ENCODE data around the gene NEU4.
A peak's percentile ranks its signal among the peaks of the same experiment; 100 is the strongest.
"Not testable (repeated sequence)": the region's sequence is repeated elsewhere in the genome, so short reads cannot be mapped to it uniquely, and the experiment has no call there.

NEU4 gene

DNA sequence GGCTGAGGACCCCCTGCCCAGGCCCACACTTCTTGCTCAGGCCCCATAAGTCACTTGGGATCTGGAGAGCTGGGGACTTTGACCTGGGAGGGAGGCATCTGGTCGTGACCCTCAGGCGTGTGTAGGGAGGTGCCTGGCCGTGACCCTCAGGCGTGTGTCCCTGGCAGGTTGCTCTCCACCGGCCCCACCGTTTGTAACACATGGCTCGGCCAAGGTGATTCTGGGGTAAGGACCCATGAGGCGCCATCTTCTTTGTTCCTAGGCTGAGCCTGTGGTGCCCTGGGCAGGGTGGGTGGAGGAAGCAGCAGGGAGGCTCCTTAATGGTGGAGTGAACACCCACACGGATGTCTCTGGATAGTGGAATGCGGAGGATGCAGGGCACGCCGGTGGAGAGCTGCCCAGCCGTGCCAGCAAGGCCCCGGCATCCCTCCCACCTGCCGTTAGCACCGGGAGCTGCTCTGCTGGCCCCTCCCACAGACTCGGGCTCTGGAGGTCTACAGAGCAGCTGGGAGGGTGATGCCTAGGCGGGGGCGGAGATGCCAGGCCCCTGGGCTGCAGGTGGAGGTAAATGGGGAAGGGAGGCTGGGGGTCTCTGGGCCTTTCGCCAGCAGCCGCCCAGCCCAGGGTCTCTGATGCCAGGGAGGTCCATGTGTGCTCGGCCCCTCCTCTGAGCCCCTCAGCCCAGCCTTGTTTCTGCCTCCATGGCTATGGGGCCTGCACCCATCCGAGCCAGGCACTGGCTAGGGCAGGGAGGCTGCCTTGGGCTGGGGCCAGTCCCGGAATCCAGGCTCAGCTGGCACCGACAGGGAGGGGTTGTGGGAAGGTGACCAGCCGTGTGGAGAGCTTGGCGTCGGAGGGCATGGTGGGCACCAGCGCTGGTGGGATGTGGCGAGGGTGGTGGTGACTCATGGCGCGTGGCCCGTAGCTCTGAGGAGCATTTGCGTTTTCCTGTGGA lies 33.5 kb upstream of the NEU4 start:
- no peak for DNase-seq (ENCODE audit: low read depth)

DNA sequence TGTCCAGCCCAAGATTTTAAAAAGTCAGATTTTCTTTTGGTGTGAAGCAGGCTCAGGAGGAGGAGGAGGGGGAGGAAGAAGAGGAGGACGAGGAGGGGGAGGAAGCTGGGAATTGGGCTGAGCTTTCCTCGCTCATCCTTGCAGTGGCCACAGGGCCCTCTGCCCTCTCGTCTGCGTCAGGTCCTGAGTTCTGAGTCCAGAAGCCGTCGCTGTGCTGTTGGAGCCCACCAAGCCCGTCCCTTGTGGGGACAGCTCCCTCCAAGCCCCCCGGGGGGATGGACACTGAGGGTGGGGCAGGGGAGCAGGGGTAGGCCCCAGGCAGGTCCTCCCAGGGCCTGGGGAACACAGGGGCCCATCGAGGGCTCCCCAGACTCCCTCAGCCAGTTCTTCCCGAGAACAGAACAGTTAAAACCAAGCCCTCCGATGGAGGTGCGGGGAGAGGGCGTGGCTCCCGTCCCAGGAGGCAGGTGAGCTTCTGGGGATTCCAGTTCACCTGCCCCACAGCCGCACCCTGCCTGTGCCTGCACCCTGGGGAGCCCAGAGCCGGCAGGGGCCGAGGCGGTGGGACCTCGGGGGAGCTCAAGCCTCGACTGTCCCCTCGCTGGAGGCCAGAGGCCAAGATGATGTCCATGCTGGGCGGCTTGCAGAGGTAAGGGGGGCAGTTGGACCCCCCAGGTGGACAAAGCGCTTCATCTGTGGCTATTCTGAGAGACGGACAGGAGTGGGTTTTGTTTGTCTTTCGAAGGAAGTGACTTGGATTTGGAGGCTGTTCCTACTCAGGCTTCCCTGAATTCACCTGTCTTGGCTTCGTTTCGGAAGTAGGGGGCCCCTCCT lies 32.4 kb upstream of the NEU4 start, which contains the start of gene GAL3ST2:
TSS of gene GAL3ST2 (plus strand) at position 487 of the 834 bp plus-strand sequence. CDS start at position 621, 134 bp downstream.
- no peak for DNase-seq (ENCODE audit: low read depth)

DNA sequence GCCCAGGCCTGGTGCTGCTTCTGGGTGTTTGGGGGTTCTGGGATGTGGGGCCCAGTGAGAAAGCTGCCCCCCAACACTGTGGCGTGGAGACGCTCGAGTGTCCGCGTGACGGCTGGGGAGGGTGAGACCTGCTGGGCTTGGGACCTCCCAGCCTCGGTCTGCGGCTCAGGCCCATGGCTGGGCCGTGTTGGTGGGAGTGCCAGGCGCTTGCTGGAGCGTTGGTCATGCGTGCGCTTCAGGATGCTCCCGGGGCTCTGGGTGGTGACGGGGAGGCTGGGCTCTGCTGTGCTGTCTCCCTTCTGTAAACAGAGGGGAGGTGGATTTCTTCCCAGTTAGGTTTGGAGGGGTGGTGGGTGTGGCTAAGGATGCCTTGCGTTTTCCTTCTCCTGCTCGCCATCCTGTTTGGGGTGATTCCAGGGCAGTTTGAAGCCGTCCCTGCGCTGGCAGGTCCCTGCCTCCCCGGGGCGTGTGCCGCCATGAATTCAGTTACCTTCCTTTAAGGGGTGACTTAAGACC lies 31.8 kb upstream of the NEU4 start:
- DNase-seq (ENCODE audit: low read depth): no peak

DNA sequence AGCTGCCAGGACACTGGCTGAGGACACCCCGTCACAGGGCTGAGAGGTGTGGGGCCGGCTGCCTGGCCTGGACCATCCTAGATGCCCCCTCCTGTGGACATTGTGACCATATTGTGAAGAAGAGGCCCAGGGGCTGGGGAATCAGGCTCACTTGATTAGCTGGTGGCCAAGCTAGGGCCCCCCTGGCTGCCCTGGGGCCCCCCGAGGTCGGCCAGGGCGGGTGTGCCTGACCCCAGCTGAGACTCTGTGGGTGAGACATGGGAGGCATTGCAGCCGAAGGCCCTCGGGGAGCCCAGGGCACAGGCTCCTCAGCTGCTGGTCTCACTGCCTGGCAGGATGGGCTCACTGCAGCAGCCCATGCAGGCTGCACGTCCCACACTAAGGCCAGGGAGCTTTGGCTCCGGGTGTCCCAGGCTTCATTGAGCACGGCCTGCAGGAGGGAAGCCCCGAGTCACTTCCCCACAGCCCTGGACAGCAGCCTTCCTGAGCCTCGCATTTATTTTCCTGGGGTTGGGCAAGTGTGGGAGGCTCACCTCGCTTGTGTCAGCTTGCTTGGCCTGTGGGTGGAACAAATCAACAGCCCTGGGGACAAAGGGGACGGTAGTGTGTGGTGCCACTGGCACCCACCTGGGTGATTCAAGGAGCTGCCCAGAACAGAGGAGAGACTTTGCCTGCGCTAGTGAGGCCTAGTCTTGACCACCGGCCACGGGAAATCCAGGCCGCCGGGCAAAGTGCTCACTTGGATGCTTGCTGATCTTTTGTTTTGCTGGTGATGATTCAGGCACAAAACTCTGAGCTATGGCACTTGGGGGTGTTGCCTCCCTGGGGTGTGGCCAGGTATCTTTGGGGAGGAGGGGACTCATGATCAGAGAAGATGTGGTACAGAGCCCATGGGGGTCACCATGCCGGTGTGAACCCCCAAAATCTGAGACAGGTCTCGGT lies 31.0 kb upstream of the NEU4 start:
- no peak for DNase-seq (ENCODE audit: low read depth)

DNA sequence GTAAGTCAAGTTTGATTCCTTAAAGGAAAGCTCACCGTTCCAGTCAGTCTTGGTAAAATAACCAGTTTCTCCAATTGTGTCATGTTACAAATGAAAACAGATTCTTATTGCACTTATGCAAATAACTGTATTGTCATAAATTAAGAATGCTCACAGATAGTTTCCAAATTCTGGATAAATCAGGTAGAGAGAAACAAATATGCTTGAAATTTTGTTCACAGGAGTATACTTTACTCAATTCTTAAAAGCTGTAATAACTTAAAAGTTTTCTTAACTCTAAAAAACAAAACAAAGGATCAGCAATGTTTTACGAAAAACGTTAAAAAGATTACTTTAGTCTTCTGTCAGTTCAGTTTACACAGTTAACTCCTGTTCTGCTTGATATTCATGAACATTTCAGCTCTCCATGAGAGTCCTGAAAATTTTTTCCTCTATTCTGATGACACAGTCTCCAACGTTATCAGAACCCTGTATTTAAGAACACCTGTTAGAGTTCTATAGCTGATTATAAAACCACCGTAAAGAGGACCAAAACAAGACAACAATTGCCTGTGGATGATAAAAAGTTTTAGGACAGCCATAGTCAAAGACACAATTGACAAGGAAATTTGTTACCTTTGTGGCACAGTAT lies 27.9 kb upstream of the NEU4 start:
- DNase-seq (ENCODE audit: low read depth): no peak

DNA sequence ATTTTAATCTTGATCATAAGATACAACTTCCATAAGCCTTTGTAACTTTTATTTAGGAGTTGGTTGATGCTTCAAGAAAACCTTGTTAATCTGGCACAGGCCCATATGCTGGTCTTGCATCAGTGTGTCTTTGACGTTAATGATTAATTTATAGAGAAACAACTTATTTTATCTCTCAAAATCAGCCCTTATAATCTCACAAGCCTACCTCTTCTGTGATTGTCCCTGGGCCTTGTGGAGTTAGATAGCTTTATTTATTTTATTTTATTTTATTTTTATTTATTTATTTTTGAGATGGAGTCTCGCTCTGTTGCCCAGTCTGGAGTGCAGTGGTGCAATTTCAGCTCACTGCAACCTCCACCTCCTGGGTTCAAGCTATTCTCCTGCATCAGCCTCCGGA lies 26.9 kb upstream of the NEU4 start:
- not testable (repeated sequence) for DNase-seq (ENCODE audit: low read depth)

DNA sequence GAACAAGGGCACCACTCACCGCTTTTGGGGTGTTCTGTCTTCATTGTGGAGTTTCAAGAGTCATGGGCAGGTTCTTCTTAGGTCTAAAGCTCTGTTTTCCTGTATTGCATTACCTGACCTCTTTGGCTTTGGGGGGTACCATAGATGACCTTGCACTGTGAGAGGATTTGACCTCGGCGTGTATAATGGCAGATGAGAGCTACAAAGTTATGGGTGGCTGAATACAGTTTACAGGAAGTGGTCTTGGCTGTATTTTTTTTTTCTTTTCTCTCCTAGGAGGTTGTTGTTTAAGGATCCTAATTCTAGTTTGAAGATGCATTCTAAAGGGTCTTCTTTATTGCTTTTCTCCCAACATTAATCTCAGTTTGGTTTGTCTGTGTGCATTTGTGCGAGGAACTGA lies 20.9 kb upstream of the NEU4 start:
- no peak for DNase-seq (ENCODE audit: low read depth)

DNA sequence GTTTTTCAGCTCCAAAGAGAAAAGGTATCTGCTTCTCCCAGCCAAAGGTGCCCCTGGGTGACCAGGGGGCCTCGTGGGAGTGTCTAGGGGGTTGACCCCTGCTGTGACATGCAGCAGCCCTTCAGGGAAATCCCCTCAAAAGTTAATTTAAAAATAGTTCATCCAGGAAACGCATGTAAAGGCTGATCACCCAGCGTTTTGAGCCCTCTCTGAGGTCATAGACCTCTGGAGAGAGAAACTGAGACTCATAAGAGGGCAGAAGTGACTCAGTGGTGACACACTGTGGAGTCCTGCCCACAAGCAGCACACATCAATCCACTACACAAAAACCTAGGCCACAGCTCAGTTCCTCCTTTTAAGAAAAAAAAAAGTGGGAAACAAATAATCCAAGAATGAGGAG lies 20.4 kb upstream of the NEU4 start:
- DNase-seq (ENCODE audit: low read depth): peak; percentile 36

DNA sequence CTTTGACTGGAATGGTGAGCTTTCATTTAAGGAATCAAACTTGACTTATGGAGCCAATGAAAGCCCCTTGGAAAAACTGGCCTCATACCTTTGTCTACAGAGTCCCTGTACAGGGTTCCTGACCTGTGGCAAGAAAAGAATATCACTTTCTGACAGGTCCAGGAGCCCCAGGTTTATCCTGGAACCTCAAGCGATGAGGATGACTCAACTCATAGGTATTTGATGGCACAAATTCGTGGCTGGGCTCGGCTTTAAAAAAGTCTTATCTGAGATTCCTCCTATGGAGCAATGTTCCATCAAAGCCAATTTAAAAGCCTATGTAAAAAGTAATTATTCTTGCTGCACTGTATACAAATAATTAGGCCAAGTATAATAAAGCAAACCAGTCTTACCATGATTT lies 17.6 kb upstream of the NEU4 start:
- peak; percentile 29 for DNase-seq (ENCODE audit: low read depth)

DNA sequence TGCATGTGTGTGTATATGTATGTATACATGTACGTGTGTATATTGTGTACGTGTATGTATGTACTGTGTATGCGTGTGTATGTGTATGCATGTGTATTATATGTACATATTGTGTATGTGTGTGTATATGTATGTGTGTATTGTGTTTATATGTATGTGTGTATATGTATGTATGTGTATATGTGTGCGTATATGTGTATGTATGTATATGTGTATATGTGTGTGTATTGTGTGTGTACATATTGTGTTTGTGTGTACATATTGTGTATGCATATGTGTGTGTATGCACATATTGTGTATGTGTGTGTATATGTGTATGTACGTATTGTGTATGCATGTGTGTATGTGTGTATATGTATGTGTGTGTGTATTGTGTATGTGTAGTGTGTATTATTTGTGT lies 15.6 kb upstream of the NEU4 start:
- DNase-seq (ENCODE audit: low read depth): no peak

DNA sequence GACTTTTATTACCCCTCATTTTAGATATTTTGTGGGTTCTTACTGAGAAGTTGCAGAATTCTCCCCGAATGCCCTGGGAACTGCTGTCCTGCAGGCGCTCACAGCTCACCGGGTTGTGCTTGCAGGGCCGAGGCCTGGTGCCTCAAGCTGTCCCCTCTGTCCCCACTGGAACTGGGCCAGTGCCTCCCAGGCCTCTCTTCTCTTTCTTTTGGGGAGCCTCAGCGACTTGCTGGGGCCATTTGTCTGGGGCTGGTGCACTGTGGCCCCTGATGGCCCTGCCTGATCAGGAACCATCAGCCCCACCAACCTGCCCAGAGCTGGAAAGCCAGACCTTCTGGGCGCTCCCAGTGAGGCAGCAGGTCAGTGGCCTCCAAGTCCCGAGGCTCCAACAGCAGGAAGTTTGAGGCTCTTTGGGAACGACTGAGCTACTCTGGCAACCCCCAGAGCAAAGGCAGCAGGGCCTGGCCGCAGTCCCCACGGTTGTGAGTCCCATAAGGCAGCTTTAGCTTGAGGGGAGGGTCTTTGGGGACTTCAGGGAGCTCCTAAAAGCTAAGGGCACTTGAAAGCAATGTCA lies 14.7 kb upstream of the NEU4 start:
- DNase-seq (ENCODE audit: low read depth): no peak

DNA sequence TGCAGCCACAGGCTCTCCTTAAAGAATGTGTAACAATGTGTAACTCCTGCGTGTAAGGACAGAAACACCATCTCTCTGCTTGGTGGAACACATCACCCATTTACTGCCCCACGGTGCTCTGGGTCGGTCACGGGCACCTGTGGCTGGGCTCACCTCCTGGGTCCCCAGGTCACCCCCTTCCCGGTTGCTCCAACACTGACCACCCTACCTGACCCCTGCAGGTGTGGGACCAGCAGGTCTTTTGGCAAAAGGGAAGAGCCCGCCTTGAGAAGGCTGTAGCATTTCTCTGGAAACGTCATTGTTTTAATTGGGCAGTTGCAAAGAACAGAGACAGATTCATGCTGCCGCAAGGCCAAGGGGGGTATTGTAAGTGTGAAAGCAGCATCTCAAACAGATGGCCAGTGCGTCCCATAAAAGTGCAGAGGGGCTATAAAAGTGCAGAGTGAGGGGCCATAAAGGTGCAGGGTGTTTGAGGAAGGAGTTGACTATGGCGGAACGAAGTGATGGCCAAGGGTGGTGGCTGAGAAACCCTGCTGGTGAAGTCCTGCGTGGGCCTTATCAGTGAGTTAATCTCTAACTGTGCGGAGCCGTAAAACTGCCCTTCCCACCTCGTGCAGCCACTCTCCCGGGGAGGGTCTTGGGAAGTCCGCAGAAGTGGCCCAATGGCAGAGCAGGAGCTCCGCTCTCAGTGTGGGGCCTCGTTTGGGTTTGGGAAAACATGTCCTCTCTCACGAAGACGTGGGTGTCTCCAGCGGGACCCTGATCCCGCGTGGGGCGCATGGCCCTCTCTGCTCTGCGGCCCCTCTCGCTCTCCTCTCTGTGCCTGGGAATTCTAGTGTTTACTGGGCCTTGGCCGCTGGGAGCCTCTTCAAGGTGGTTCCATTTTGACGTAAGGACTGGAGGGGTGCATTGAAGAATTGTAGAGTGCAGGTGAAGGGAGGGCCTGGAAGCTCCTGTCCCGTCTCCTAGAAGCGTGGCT lies 13.7 kb upstream of the NEU4 start:
- DNase-seq (ENCODE audit: low read depth): no peak

DNA sequence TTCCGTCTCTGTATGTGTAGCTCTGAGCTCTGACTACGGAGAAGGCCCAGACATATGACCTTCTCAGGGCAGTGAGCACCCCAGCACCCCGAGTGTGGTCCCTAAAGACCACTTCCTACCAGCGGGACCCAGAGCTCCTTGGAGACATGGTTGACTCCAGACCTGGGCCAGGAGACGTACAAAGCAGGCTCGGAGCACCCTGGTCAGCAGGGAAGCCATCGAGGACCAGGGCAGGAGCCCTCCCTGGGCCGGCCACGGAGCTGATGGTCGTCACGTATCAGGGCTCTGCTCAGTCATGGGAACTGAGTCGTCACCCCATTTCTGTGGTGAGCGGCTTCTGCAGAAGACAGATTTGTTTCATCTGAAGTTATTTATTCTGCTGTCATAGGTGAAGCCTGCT lies 12.8 kb upstream of the NEU4 start:
- no peak for DNase-seq (ENCODE audit: low read depth)

DNA sequence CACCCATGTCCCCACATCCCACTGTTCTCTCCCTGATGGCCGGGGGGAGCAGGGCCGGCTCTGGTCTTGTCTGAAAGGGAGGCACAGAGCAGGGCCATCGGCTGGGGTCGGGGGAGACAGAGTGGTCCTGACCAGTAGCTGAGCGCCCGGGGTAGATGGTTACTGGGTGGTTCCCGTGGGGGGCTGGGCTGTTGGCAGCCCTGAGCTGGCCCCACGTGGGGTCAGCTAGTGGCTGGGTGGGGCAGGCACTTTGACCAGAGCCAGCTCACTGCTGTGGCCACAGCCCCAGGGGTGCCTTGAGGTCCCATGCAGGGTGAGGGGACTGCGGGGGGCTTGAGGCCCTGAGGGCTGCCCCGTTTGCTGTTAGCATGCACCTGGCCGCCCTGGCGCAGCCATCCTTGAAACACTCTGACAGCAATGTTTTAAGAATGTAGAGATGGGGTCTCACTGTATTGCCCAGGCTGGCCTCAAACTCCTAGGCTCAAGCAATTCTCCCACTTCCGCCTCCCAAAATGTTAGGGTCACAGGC lies 12.3 kb upstream of the NEU4 start:
- no peak for DNase-seq (ENCODE audit: low read depth)

DNA sequence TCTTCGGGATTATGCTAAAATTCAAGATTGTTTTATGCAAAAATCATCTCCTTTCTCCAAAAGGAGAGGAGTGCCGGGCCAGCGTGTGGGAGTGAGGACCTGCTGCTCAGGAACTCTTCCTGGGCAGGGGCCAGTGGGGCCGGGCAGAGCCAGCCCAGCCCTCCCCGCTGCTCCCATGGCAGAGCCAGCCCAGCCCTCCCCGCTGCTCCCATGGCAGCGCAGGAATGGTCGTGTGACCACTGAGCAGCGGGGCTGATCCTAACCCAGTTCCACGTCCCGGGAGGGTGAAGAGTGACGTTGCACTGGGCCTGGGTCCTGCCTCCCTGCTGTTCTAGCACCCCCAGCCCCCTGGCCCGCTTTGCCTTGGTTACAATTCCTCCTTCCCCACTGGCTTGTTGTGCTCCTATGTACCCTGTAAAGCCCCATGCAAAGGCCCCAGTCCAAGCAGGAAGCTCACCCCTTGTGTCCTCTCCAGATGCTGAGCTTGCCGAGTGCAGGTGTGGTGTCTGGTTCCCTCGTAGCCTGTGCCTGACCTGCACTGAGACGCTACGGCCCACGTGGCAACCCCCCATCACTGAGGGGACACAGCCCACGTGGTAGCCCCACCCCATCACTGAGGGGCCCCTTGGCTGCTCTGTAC lies 11.4 kb upstream of the NEU4 start:
- no peak for DNase-seq (ENCODE audit: low read depth)

DNA sequence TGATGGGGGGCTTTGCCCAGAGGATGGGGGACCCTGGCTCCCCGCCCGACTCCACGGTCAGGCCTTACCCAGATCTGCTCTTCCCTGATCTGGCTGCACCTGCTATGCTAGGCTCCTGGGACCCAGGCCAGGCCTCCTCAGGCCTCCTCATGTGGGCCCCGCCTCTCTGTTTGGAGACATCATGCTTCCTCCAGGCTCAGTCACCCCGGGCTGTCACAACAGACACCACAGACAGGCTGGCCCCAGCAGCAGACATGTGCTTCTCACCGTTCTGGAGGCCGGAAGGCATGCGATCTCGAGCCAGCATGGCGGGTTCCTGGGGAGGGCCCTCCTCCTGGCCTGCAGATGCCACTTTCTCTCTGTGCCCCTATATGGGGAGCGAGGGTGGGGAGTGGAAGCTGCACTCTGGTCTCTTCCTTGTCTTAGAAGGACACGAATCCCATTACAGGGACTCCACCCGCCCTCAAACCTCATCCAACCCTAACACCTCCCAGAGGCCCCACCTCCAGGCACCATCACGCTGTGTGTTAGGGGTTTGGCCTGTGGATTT lies 10.8 kb upstream of the NEU4 start:
- DNase-seq (ENCODE audit: low read depth): no peak

DNA sequence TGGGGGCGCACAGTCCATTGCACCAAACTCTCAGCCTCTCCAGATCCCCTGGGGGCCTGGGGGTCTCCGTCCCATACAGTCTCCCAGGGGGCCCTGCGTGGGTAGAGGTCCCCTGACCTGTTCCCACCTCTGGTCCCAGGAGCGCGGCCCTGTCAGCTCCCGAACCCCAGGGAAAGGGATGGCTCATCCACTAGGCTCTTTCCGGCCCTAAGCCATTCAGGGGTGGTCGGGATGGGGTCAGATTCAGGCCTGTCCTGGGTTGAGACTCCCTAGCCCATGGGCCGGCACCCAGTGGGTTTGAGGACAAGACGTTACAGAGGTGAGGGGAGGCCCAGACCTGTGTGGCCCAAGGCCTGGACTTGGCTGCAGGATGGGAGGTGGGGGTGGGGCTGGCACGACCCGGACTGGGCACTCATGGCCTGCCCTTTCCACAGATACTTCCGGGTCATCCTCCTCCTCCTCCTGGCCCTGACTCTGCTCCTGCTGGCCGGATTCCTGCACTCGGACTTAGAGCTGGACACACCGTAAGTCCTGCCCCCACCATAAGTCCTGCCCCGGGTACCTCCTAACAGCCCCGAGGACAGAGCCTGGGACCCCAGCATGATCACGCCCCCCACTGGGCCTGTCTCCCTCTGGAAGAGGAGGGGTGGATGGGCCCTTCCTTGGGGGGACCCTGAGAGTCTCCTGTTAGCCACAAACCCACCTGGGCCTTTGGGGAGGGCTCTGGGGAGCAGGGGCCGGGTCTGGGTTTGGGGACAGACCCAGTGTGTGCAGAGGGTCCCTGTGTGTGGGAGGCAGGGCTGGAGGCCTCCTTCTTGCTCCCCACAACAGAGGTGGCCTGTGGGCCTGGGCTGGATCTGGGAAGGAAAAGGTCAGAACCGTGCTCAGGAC lies 10.1 kb upstream of the NEU4 start:
- DNase-seq (ENCODE audit: low read depth): no peak

Data from ELR (cell line).